ENCODE measurements around the gene NDEL1.

The NDEL1 gene

DNA sequence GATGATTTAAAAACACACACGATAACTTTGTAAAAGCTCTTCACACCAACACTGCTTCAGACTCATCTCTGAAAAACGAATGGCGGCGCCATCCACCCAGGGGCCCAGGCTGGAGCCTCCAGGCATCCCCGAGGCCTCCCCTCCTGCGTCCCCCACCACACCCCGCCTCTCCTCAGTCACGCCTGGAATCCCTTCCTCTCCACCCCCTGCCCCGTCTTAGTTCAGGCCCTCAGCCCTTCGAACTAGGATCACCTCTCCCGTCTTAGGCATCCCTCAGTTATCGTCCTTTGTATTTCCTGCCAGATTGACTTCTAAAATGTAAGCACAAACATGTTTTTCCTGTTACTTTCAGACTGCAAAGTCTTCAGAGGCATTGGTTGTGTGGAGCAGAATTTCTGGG lies 58.3 kb downstream of the NDEL1 start:
- peaks cover 30% of the 10 kb centered on the region for H3K36me3 ChIP-seq (ENCODE audit: control insufficient read depth, low read length)
- no peak overlapping the region for H3K4me3 ChIP-seq (ENCODE audit: low read length)
- H4K20me1 ChIP-seq (ENCODE audit: control insufficient read depth, insufficient read depth, low read depth, low read length), result no peaks in the 10 kb centered on the region
- no peaks in the 10 kb centered on the region for H3K27me3 ChIP-seq (ENCODE audit: control insufficient read depth, low read length)
- H3K9me3 ChIP-seq (ENCODE audit: control insufficient read depth, insufficient read depth, low read length), result no peaks in the 10 kb centered on the region
- H3K4me1 ChIP-seq (ENCODE audit: control insufficient read depth, low read length), result no peaks in the 10 kb centered on the region
- H3K9me2 ChIP-seq (replicated peaks; ENCODE audit: control insufficient read depth, low read length), result no peaks in the 10 kb centered on the region
- TF ChIP-seq, protein P1, sequence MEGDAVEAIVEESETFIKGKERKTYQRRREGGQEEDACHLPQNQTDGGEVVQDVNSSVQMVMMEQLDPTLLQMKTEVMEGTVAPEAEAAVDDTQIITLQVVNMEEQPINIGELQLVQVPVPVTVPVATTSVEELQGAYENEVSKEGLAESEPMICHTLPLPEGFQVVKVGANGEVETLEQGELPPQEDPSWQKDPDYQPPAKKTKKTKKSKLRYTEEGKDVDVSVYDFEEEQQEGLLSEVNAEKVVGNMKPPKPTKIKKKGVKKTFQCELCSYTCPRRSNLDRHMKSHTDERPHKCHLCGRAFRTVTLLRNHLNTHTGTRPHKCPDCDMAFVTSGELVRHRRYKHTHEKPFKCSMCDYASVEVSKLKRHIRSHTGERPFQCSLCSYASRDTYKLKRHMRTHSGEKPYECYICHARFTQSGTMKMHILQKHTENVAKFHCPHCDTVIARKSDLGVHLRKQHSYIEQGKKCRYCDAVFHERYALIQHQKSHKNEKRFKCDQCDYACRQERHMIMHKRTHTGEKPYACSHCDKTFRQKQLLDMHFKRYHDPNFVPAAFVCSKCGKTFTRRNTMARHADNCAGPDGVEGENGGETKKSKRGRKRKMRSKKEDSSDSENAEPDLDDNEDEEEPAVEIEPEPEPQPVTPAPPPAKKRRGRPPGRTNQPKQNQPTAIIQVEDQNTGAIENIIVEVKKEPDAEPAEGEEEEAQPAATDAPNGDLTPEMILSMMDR (IDR thresholded peaks at IDR 0.05; ENCODE audit: low read depth, low read length, poor library complexity, severe bottlenecking), result no peak
- TF ChIP-seq EZH2phosphoT487 (IDR thresholded peaks at IDR 0.05; ENCODE audit: borderline replicate concordance, low read length), result no peak
- no peaks in the 10 kb centered on the region for H3F3A ChIP-seq (ENCODE audit: control insufficient read depth, insufficient read depth)
- no peak overlapping the region for H3K4me2 ChIP-seq (ENCODE audit: low read length)
- H3K27ac ChIP-seq (ENCODE audit: low read depth, low read length), result no peak overlapping the region
- H3K79me2 ChIP-seq (ENCODE audit: control insufficient read depth, low read length), result no peaks in the 10 kb centered on the region

DNA sequence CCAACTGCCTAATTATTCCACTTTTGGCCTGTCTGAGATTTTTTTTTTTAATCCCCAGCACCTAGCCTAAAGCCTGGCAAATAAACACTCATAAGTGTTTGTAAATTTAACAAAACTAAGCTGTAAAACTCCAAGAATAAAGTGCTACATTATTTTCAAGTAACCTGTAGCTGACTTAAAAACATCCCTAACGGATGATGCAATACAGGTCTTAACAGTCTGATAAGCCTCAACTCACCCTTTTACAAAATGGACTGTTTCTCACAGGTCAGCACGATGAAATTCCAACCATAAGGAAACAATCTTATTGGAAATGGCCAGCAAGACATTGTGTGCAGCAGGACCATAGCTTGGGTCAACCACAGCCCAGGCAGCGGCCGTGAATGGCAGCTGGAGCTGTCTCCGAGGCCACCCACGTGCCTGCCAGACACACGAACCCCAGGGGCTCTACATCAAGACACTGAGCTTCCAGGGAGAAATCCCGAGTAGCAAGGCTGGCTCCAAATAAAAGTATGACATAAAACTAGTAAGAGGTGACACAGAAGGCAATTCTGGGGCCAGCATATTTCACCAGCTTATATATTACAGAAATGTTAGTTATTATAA lies 58.9 kb downstream of the NDEL1 start:
- Histone ChIP-seq H3K36me3 (ENCODE audit: control insufficient read depth, low read length) (peaks cover 33% of the 10 kb centered on the region), H3K4me1 (ENCODE audit: control insufficient read depth, low read length) (no peaks in the 10 kb centered on the region)

DNA sequence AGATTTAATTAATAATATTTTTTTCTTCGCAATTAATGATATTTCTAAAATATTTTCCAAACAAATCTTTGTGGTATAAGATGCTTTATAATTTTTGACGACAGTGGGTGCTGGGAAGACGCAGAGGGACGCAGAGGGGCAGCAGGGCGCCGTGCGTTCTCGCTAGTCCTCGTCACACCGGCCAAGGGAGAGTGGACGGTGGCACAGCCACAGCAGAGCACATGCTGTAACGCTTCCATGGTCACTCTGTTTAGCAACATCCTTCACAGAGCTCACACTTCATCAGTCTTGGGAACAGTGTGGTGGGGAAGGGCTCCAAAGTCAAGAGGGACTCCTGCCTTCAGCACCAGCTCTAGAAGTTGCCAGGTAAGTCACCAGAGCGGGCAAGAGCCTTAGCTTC lies 60.4 kb downstream of the NDEL1 start:
- Histone ChIP-seq H3K79me2 (ENCODE audit: control insufficient read depth, low read length) (no peaks in the 10 kb centered on the region), H3F3A (ENCODE audit: control insufficient read depth, insufficient read depth) (no peaks in the 10 kb centered on the region), H3K9me2 (replicated peaks; ENCODE audit: control insufficient read depth, low read length) (no peaks in the 10 kb centered on the region), H3K27me3 (ENCODE audit: control insufficient read depth, low read length) (no peaks in the 10 kb centered on the region), H3K36me3 (ENCODE audit: control insufficient read depth, low read length) (peaks cover 33% of the 10 kb centered on the region), H3K27ac (ENCODE audit: low read depth, low read length) (no peak overlapping the region), H3K9me3 (ENCODE audit: control insufficient read depth, insufficient read depth, low read length) (no peaks in the 10 kb centered on the region), H4K20me1 (ENCODE audit: control insufficient read depth, insufficient read depth, low read depth, low read length) (no peaks in the 10 kb centered on the region), H3K4me1 (ENCODE audit: control insufficient read depth, low read length) (no peaks in the 10 kb centered on the region), H3K4me3 (ENCODE audit: low read length) (no peak overlapping the region), H3K4me2 (ENCODE audit: low read length) (no peak overlapping the region)
- no peak for TF ChIP-seq EZH2phosphoT487 (IDR thresholded peaks at IDR 0.05; ENCODE audit: borderline replicate concordance, low read length)
- TF ChIP-seq, protein P1 (IDR thresholded peaks at IDR 0.05; ENCODE audit: low read depth, low read length, poor library complexity, severe bottlenecking), result no peak

More for the DNA sequence above, 58.9 kb downstream of the NDEL1 start:
- Histone ChIP-seq H3K9me2 (replicated peaks; ENCODE audit: control insufficient read depth, low read length) (no peaks in the 10 kb centered on the region), H3K9me3 (ENCODE audit: control insufficient read depth, insufficient read depth, low read length) (no peaks in the 10 kb centered on the region), H3F3A (ENCODE audit: control insufficient read depth, insufficient read depth) (no peaks in the 10 kb centered on the region), H3K79me2 (ENCODE audit: control insufficient read depth, low read length) (no peaks in the 10 kb centered on the region), H3K4me2 (ENCODE audit: low read length) (no peak overlapping the region), H3K27ac (ENCODE audit: low read depth, low read length) (no peak overlapping the region), H3K4me3 (ENCODE audit: low read length) (no peak overlapping the region), H4K20me1 (ENCODE audit: control insufficient read depth, insufficient read depth, low read depth, low read length) (no peaks in the 10 kb centered on the region), H3K27me3 (ENCODE audit: control insufficient read depth, low read length) (no peaks in the 10 kb centered on the region)
- TF ChIP-seq, protein P1 (IDR thresholded peaks at IDR 0.05; ENCODE audit: low read depth, low read length, poor library complexity, severe bottlenecking), result no peak
- no peak for TF ChIP-seq EZH2phosphoT487 (IDR thresholded peaks at IDR 0.05; ENCODE audit: borderline replicate concordance, low read length)

All from DOHH2 (cell line).